PFSK-1 (cell line): ENCODE results near the gene GMPPA.

Source experiments
- POLR2AphosphoS5 ChIP-seq: IDR thresholded peaks from 2 replicates; pipeline ENCODE4 v1.6.1; 2012; ENCODE audit warnings: low read depth, mild to moderate bottlenecking, control low read depth, low read length, moderate library complexity
- SIN3A ChIP-seq: IDR thresholded peaks from 2 replicates; pipeline ENCODE4 v1.6.1; 2012; ENCODE audit warnings: mild to moderate bottlenecking, low read length, moderate library complexity, borderline replicate concordance; ENCODE audit not compliant: insufficient read depth
- TAF1 ChIP-seq: IDR thresholded peaks from 2 replicates; pipeline ENCODE4 v1.6.1; 2012; ENCODE audit warnings: low read length, control low read depth, borderline replicate concordance; ENCODE audit not compliant: insufficient read depth
- TF ChIP-seq, protein P1 (sequence below), 2 experiments: IDR thresholded peaks; 2 replicates each; pipeline versions ENCODE4 v1.6.1 to v1.8.0; 2011 to 2012; ENCODE audit warnings: low read depth in 2 of 2, low read length in 2 of 2, control low read depth in 1 of 2, inconsistent platforms in 1 of 2, mild to moderate bottlenecking in 1 of 2, moderate library complexity in 1 of 2; ENCODE audit not compliant: insufficient read depth in 1 of 2

DNA sequence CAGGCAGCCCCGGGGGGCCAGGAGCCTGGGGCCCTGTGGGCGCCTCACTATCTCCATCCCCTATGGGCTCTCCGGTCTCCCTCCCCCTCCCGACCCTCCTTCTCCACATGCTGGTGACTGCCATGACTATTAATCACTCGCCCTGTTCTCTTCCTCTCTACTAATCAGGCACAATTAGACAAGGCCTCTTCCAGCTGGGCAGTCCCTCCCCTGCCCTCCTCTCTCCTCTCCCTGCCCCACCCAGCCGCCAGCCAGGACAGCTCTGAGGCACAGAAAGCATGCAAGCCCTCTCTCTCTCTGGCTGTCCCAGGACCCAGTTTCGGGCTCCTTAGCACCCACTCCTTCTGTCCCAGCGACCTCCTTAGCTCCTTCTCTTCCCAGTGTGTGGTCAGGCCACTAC, 21.4 kb downstream of the GMPPA start:
- TF ChIP-seq POLR2AphosphoS5 (no peak), SIN3A (no peak), TAF1 (no peak)
- TF ChIP-seq, protein P1, sequence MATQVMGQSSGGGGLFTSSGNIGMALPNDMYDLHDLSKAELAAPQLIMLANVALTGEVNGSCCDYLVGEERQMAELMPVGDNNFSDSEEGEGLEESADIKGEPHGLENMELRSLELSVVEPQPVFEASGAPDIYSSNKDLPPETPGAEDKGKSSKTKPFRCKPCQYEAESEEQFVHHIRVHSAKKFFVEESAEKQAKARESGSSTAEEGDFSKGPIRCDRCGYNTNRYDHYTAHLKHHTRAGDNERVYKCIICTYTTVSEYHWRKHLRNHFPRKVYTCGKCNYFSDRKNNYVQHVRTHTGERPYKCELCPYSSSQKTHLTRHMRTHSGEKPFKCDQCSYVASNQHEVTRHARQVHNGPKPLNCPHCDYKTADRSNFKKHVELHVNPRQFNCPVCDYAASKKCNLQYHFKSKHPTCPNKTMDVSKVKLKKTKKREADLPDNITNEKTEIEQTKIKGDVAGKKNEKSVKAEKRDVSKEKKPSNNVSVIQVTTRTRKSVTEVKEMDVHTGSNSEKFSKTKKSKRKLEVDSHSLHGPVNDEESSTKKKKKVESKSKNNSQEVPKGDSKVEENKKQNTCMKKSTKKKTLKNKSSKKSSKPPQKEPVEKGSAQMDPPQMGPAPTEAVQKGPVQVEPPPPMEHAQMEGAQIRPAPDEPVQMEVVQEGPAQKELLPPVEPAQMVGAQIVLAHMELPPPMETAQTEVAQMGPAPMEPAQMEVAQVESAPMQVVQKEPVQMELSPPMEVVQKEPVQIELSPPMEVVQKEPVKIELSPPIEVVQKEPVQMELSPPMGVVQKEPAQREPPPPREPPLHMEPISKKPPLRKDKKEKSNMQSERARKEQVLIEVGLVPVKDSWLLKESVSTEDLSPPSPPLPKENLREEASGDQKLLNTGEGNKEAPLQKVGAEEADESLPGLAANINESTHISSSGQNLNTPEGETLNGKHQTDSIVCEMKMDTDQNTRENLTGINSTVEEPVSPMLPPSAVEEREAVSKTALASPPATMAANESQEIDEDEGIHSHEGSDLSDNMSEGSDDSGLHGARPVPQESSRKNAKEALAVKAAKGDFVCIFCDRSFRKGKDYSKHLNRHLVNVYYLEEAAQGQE (IDR thresholded peaks at IDR 0.05; ENCODE audit: insufficient read depth in 1 of 2, low read depth in 2 of 2, low read length in 2 of 2) = no peak
